Neural cell (in vitro differentiated cells): ENCODE results near the gene C11orf86. TPM values are rescaled to one million over a fixed set of nuclear protein-coding genes. Genes with fewer than 3 reads are reported as not detected.
A peak's percentile ranks its signal among the peaks of the same experiment; 100 is the strongest.

Experiments
- H2AFZ ChIP-seq: fragments of 200-600, 300-800 bp; sonication (generic), shearing (Covaris generic); 2 replicates; pipeline ENCODE4 v1.6.0; 2014; ENCODE audit warnings: low read depth, mild to moderate bottlenecking, antibody characterized with exemption, low read length, moderate library complexity
- H3F3A ChIP-seq: fragments of 200-600 bp; shearing (Covaris generic); 2 replicates; pipeline ENCODE4 v1.6.1; 2016; ENCODE audit warnings: mild to moderate bottlenecking, moderate library complexity, mixed read lengths, antibody characterized with exemption, low read length; ENCODE audit not compliant: insufficient read depth, poor library complexity, severe bottlenecking
- H3K27ac ChIP-seq: fragments of 200-600, 300-800 bp; sonication (generic), shearing (Covaris generic); 2 replicates; pipeline ENCODE4 v1.5.1; 2014; ENCODE audit warnings: mild to moderate bottlenecking, low read length, moderate library complexity
- H3K27me3 ChIP-seq: fragments of 300-800, 200-600 bp; sonication (generic), shearing (Covaris generic); 2 replicates; pipeline ENCODE4 v1.6.0; 2014; ENCODE audit warnings: mild to moderate bottlenecking, low read depth, low read length, moderate library complexity; ENCODE audit not compliant: insufficient read depth
- H3K36me3 ChIP-seq: fragments of 300-800, 200-600 bp; sonication (generic), shearing (Covaris generic); 2 replicates; pipeline ENCODE4 v1.5.1; 2014; ENCODE audit warnings: mild to moderate bottlenecking, antibody characterized with exemption, low read length, moderate library complexity; ENCODE audit not compliant: insufficient read depth
- H3K4me2 ChIP-seq: fragments of 300-800, 200-600 bp; sonication (generic), shearing (Covaris generic); 2 replicates; pipeline ENCODE4 v1.6.0; 2014; ENCODE audit warnings: mild to moderate bottlenecking, low read length
- H3K4me3 ChIP-seq: fragments of 300-800, 200-600 bp; sonication (generic), shearing (Covaris generic); 2 replicates; pipeline ENCODE4 v1.5.1; 2014; ENCODE audit warnings: mild to moderate bottlenecking, low read length, moderate library complexity
- H3K79me2 ChIP-seq: fragments of 200-600 bp; shearing (Covaris generic); replicated peaks from 2 replicates; pipeline ENCODE4 v1.6.0; 2014; ENCODE audit warnings: mild to moderate bottlenecking, low read length, moderate library complexity; ENCODE audit not compliant: insufficient read depth
- H3K9ac ChIP-seq: fragments of 300-800, 200-600 bp; sonication (generic), shearing (Covaris generic); 2 replicates; pipeline ENCODE4 v1.6.1; 2016; ENCODE audit warnings: mild to moderate bottlenecking, low read length, mixed read lengths
- H3K9me2 ChIP-seq: fragments of 200-600 bp; shearing (Covaris generic); 2 replicates; pipeline ENCODE4 v1.6.1; 2016; ENCODE audit warnings: mild to moderate bottlenecking, low read length, mixed read lengths; ENCODE audit not compliant: insufficient read depth
- H3K9me3 ChIP-seq: fragments of 200-600, 300-800 bp; sonication (generic), shearing (Covaris generic); 2 replicates; pipeline ENCODE4 v1.6.1; 2016; ENCODE audit warnings: mild to moderate bottlenecking, mixed run types, low read length, moderate library complexity, mixed read lengths
- H4K20me1 ChIP-seq: fragments of 200-600 bp; shearing (Covaris generic); 2 replicates; pipeline ENCODE4 v1.6.1; 2016; ENCODE audit warnings: mild to moderate bottlenecking, mixed run types; ENCODE audit not compliant: insufficient read depth
- CTCF ChIP-seq: fragments of 450-650 bp; IDR thresholded peaks from 2 replicates; pipeline ENCODE4 v1.5.1; 2014; ENCODE audit warnings: antibody characterized with exemption, mild to moderate bottlenecking, moderate library complexity; ENCODE audit not compliant: poor library complexity, severe bottlenecking
- EP300 ChIP-seq: fragments of 450-650 bp; conservative IDR thresholded peaks from 2 replicates; pipeline ENCODE4 v1.6.1; 2014; ENCODE audit warnings: antibody characterized with exemption, mild to moderate bottlenecking, moderate library complexity; ENCODE audit not compliant: poor library complexity, severe bottlenecking
- EZH2 ChIP-seq: fragments of 200-600, 300-800 bp; shearing (Covaris generic), sonication (generic); IDR thresholded peaks from 2 replicates; pipeline ENCODE4 v1.6.1; 2014; ENCODE audit warnings: antibody characterized with exemption, low read length, borderline replicate concordance, mild to moderate bottlenecking; ENCODE audit not compliant: insufficient read depth, poor library complexity, severe bottlenecking
- MXI1 ChIP-seq: fragments of 450-650 bp; conservative IDR thresholded peaks from 2 replicates; pipeline ENCODE4 v1.6.1; 2014; ENCODE audit warnings: antibody characterized with exemption, mild to moderate bottlenecking; ENCODE audit not compliant: poor library complexity, severe bottlenecking
- POLR2AphosphoS5 ChIP-seq: IDR thresholded peaks from 2 replicates; pipeline ENCODE4 v1.6.1; 2012
- RAD21 ChIP-seq: fragments of 450-650 bp; conservative IDR thresholded peaks from 2 replicates; pipeline ENCODE4 v1.6.1; 2014; ENCODE audit warnings: antibody characterized with exemption, mild to moderate bottlenecking, moderate library complexity
- REST ChIP-seq: IDR thresholded peaks from 2 replicates; pipeline ENCODE4 v1.6.1; 2012; ENCODE audit warnings: borderline replicate concordance
- SMC3 ChIP-seq: fragments of 450-650 bp; conservative IDR thresholded peaks from 2 replicates; pipeline ENCODE4 v1.6.1; 2014; ENCODE audit warnings: antibody characterized with exemption, mild to moderate bottlenecking, moderate library complexity; ENCODE audit not compliant: poor library complexity
- TAF1 ChIP-seq: IDR thresholded peaks from 2 replicates; pipeline ENCODE4 v1.6.1; 2012; ENCODE audit warnings: low read depth
- polyA plus RNA-seq: library from polyadenylated mRNA; depleted of rRNA; stranded (reverse); fragments of >200 nt; gene quantifications from 2 replicates; pipeline ENCODE4 v1.2.3, GENCODE V29; 2014

The C11orf86 gene
- polyA plus RNA-seq, 1 donor from 2014 or later: not detected

GRCh38 chr11:67022341-67022933 is 47.3 kb downstream of the C11orf86 start:
- no peaks in the 10 kb centered on the region for H3F3A ChIP-seq
- H3K36me3 ChIP-seq: no peaks in the 10 kb centered on the region
- no peak overlapping the region for H3K27ac ChIP-seq
- no peak overlapping the region for H2AFZ ChIP-seq
- H3K9me3 ChIP-seq: no peaks in the 10 kb centered on the region
- no peaks in the 10 kb centered on the region for H3K9me2 ChIP-seq
- H3K9ac ChIP-seq: peak overlapping the region; percentile 38
- peak overlapping the region; percentile 68 for H3K4me3 ChIP-seq
- TF ChIP-seq EZH2 (no peak), POLR2AphosphoS5 (no peak), RAD21 (no peak), REST (no peak), MXI1 (no peak), TAF1 (no peak), SMC3 (no peak)
- peaks cover 35% of the 10 kb centered on the region for H3K27me3 ChIP-seq
- no peaks in the 10 kb centered on the region for H3K79me2 ChIP-seq
- H3K4me2 ChIP-seq: no peak overlapping the region
- no peaks in the 10 kb centered on the region for H4K20me1 ChIP-seq

GRCh38 chr11:67022961-67023956 is 48.2 kb downstream of the C11orf86 start, which contains the start of gene SYT12:
Gene SYT12, plus strand, starts transcription at chr11:67023134. Its CDS starts 7,011 bp downstream, at chr11:67030145.
- no peaks in the 10 kb centered on the region for H3K9me3 ChIP-seq
- peak within 1 kb of the TSS; percentile 68 for H3K4me3 ChIP-seq
- H3K79me2 ChIP-seq: no peaks in the 10 kb centered on the region
- H2AFZ ChIP-seq: no peak within 1 kb of the TSS
- H3K9me2 ChIP-seq: no peaks in the 10 kb centered on the region
- no peaks in the 10 kb centered on the region for H4K20me1 ChIP-seq
- no peaks in the 10 kb centered on the region for H3K36me3 ChIP-seq
- H3K27ac ChIP-seq: no peak within 1 kb of the TSS
- TF ChIP-seq POLR2AphosphoS5: peak; percentile 25
- TF ChIP-seq SMC3: peak; percentile 29
- no peak for TF ChIP-seq CTCF
- TF ChIP-seq EZH2: no peak
- no peak for TF ChIP-seq TAF1
- peak; percentile 23 for TF ChIP-seq EP300
- TF ChIP-seq RAD21: peak; percentile 27
- no peak for TF ChIP-seq REST
- peak; percentile 79 for TF ChIP-seq MXI1
- H3K27me3 ChIP-seq: peaks cover 35% of the 10 kb centered on the region
- no peak within 1 kb of the TSS for H3K4me2 ChIP-seq
- H3K9ac ChIP-seq: peak within 1 kb of the TSS; percentile 48
- no peaks in the 10 kb centered on the region for H3F3A ChIP-seq
